Liver (tissue), 3 donors: ENCODE results near the gene ZC3H18.

Experiments used
- EGR1 ChIP-seq, 2 donors: IDR thresholded peaks; 2 replicates each; pipeline ENCODE4 v1.6.1; 2016 to 2018; ENCODE audit warnings: antibody characterized with exemption in 2 of 2, low read depth in 2 of 2
- FOXA1 ChIP-seq: IDR thresholded peaks from 2 replicates; pipeline ENCODE4 v1.6.1; 2016; ENCODE audit warnings: antibody characterized with exemption
- GABPA ChIP-seq, 2 donors: IDR thresholded peaks in 1 of 2; conservative IDR thresholded peaks in 1 of 2; 2 replicates each; pipeline ENCODE4 v1.6.1; 2016; ENCODE audit warnings: antibody characterized with exemption in 2 of 2, mild to moderate bottlenecking in 1 of 2, moderate library complexity in 1 of 2
- JUND ChIP-seq, 2 donors: IDR thresholded peaks; 2 replicates each; pipeline ENCODE4 v1.6.1; 2016; ENCODE audit warnings: antibody characterized with exemption in 2 of 2
- NR2F2 ChIP-seq: IDR thresholded peaks from 2 replicates; pipeline ENCODE4 v1.6.1; 2016; ENCODE audit warnings: antibody characterized with exemption
- RXRA ChIP-seq, 2 donors: IDR thresholded peaks; 2 replicates each; pipeline ENCODE4 v1.6.1; 2017 to 2018; ENCODE audit warnings: antibody characterized with exemption in 2 of 2, mild to moderate bottlenecking in 1 of 2
- SP1 ChIP-seq: IDR thresholded peaks from 2 replicates; pipeline ENCODE4 v1.6.1; 2018; ENCODE audit warnings: antibody characterized with exemption, mild to moderate bottlenecking
- TAF1 ChIP-seq: conservative IDR thresholded peaks from 2 replicates; pipeline ENCODE4 v1.6.1; 2016; ENCODE audit warnings: antibody characterized with exemption, mild to moderate bottlenecking
- YY1 ChIP-seq: IDR thresholded peaks from 2 replicates; pipeline ENCODE4 v1.6.1; 2016; ENCODE audit warnings: antibody characterized with exemption, mild to moderate bottlenecking
- TF ChIP-seq, protein P1 (sequence below): fragments of 150-350 bp; IDR thresholded peaks from 2 replicates; pipeline ENCODE4 v1.5.1; 2017; ENCODE audit warnings: improper control_type of control experiment, low read depth, low read length; ENCODE audit not compliant: missing input control
- TF ChIP-seq, protein P2 (sequence below): IDR thresholded peaks from 2 replicates; pipeline ENCODE4 v1.6.1; 2016; ENCODE audit warnings: antibody characterized with exemption
- TF ChIP-seq, protein P3 (sequence below): IDR thresholded peaks from 2 replicates; pipeline ENCODE4 v1.6.1; 2016; ENCODE audit warnings: antibody characterized with exemption, mild to moderate bottlenecking
- donor health status: healthy.
- donor health status: healthy.

DNA sequence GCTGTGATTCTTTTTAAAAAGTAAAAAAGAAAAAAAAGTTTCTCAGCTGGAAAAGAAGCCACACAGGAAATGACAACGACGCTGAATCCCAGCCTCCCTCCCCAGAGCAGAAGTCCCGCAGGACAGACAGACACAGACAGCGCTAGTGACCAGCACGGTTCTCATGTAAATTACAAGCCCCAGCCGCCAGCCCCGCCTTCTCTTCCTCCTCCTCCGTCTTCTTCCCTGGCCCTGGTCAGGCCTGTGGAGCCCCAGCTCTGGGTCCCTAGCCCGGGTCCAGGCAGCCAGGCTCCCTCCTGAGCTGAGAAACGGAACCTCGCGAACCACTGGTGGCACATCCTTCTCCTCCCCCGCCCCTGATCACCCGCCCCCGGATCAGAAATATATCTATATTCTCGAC, 61.2 kb downstream of the ZC3H18 start:
- no peak for TF ChIP-seq GABPA (IDR thresholded peaks at IDR 0.05 in 1 of 2, conservative IDR thresholded peaks at IDR 0.05 in 1 of 2)
- TF ChIP-seq, protein P1, sequence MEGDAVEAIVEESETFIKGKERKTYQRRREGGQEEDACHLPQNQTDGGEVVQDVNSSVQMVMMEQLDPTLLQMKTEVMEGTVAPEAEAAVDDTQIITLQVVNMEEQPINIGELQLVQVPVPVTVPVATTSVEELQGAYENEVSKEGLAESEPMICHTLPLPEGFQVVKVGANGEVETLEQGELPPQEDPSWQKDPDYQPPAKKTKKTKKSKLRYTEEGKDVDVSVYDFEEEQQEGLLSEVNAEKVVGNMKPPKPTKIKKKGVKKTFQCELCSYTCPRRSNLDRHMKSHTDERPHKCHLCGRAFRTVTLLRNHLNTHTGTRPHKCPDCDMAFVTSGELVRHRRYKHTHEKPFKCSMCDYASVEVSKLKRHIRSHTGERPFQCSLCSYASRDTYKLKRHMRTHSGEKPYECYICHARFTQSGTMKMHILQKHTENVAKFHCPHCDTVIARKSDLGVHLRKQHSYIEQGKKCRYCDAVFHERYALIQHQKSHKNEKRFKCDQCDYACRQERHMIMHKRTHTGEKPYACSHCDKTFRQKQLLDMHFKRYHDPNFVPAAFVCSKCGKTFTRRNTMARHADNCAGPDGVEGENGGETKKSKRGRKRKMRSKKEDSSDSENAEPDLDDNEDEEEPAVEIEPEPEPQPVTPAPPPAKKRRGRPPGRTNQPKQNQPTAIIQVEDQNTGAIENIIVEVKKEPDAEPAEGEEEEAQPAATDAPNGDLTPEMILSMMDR, result no peak
- no peak for TF ChIP-seq SP1
- TF ChIP-seq FOXA1, result no peak
- no peak for TF ChIP-seq YY1
- TF ChIP-seq, protein P2, sequence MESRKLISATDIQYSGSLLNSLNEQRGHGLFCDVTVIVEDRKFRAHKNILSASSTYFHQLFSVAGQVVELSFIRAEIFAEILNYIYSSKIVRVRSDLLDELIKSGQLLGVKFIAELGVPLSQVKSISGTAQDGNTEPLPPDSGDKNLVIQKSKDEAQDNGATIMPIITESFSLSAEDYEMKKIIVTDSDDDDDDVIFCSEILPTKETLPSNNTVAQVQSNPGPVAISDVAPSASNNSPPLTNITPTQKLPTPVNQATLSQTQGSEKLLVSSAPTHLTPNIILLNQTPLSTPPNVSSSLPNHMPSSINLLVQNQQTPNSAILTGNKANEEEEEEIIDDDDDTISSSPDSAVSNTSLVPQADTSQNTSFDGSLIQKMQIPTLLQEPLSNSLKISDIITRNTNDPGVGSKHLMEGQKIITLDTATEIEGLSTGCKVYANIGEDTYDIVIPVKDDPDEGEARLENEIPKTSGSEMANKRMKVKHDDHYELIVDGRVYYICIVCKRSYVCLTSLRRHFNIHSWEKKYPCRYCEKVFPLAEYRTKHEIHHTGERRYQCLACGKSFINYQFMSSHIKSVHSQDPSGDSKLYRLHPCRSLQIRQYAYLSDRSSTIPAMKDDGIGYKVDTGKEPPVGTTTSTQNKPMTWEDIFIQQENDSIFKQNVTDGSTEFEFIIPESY, result no peak
- no peak for TF ChIP-seq JUND (IDR thresholded peaks at IDR 0.05)
- no peak for TF ChIP-seq NR2F2
- no peak for TF ChIP-seq TAF1
- TF ChIP-seq RXRA (IDR thresholded peaks at IDR 0.05), result no peak
- TF ChIP-seq, protein P3, sequence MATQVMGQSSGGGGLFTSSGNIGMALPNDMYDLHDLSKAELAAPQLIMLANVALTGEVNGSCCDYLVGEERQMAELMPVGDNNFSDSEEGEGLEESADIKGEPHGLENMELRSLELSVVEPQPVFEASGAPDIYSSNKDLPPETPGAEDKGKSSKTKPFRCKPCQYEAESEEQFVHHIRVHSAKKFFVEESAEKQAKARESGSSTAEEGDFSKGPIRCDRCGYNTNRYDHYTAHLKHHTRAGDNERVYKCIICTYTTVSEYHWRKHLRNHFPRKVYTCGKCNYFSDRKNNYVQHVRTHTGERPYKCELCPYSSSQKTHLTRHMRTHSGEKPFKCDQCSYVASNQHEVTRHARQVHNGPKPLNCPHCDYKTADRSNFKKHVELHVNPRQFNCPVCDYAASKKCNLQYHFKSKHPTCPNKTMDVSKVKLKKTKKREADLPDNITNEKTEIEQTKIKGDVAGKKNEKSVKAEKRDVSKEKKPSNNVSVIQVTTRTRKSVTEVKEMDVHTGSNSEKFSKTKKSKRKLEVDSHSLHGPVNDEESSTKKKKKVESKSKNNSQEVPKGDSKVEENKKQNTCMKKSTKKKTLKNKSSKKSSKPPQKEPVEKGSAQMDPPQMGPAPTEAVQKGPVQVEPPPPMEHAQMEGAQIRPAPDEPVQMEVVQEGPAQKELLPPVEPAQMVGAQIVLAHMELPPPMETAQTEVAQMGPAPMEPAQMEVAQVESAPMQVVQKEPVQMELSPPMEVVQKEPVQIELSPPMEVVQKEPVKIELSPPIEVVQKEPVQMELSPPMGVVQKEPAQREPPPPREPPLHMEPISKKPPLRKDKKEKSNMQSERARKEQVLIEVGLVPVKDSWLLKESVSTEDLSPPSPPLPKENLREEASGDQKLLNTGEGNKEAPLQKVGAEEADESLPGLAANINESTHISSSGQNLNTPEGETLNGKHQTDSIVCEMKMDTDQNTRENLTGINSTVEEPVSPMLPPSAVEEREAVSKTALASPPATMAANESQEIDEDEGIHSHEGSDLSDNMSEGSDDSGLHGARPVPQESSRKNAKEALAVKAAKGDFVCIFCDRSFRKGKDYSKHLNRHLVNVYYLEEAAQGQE, result no peak
- TF ChIP-seq EGR1 (IDR thresholded peaks at IDR 0.05; ENCODE audit: low read depth in 2 of 2), result no peak
